ENCODE measurements around the gene CFHR5. TPM values are rescaled to one million over a fixed set of nuclear protein-coding genes. Genes with fewer than 3 reads are reported as not detected.

Gene CFHR5
- total RNA-seq, 3 donors from 2014 or later (not counting 1 experiment from before 2014, with no cell fraction given): not detected

GRCh38 chr1:196993916-196994315, 16.6 kb downstream of the CFHR5 start:
- Histone ChIP-seq H3K27ac (ENCODE audit: low read length) (no peak overlapping the region), H3K36me3 (ENCODE audit: control insufficient read depth, insufficient read depth, low read length) (no peaks in the 10 kb centered on the region), H3K9me3 (ENCODE audit: control insufficient read depth, insufficient read depth, low read length) (no peaks in the 10 kb centered on the region), H3K4me3 (ENCODE audit: low read length) (no peak overlapping the region), H3K4me1 (ENCODE audit: control insufficient read depth, insufficient read depth, low read length) (no peaks in the 10 kb centered on the region), H3K27me3 (ENCODE audit: control insufficient read depth, insufficient read depth, low read length) (no peaks in the 10 kb centered on the region)
- H3K27ac Mint-ChIP-seq: no peak overlapping the region
- H3K4me1 Mint-ChIP-seq: no peaks in the 10 kb centered on the region
- intact Hi-C loops (cut with micrococcal nuclease): no loop called here
- 71% methylated on average over 1 of the region's 2 CpGs for WGBS (ENCODE audit: insufficient coverage)
- TF ChIP-seq, protein P1, sequence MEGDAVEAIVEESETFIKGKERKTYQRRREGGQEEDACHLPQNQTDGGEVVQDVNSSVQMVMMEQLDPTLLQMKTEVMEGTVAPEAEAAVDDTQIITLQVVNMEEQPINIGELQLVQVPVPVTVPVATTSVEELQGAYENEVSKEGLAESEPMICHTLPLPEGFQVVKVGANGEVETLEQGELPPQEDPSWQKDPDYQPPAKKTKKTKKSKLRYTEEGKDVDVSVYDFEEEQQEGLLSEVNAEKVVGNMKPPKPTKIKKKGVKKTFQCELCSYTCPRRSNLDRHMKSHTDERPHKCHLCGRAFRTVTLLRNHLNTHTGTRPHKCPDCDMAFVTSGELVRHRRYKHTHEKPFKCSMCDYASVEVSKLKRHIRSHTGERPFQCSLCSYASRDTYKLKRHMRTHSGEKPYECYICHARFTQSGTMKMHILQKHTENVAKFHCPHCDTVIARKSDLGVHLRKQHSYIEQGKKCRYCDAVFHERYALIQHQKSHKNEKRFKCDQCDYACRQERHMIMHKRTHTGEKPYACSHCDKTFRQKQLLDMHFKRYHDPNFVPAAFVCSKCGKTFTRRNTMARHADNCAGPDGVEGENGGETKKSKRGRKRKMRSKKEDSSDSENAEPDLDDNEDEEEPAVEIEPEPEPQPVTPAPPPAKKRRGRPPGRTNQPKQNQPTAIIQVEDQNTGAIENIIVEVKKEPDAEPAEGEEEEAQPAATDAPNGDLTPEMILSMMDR (IDR thresholded peaks at IDR 0.05): no peak
- ATAC-seq: no peak
- DNase-seq: no peak
- no peak overlapping the region for H3K4me3 Mint-ChIP-seq
- H3K36me3 Mint-ChIP-seq: no peaks in the 10 kb centered on the region
- H3K9me3 Mint-ChIP-seq: peaks cover 6 to 10% of the 10 kb centered on the region in 2 donors
- no peaks in the 10 kb centered on the region for H3K27me3 Mint-ChIP-seq (ENCODE audit: low read depth in 2 of 2)

GRCh38 chr1:196997423-196997822, 20.1 kb downstream of the CFHR5 start:
- Histone ChIP-seq H3K27ac (ENCODE audit: low read length) (no peak overlapping the region), H3K4me1 (ENCODE audit: control insufficient read depth, insufficient read depth, low read length) (no peaks in the 10 kb centered on the region), H3K9me3 (ENCODE audit: control insufficient read depth, insufficient read depth, low read length) (no peaks in the 10 kb centered on the region), H3K36me3 (ENCODE audit: control insufficient read depth, insufficient read depth, low read length) (no peaks in the 10 kb centered on the region), H3K4me3 (ENCODE audit: low read length) (no peak overlapping the region), H3K27me3 (ENCODE audit: control insufficient read depth, insufficient read depth, low read length) (no peaks in the 10 kb centered on the region)
- ATAC-seq (no peak), DNase-seq (no peak)
- TF ChIP-seq, protein P1 (IDR thresholded peaks at IDR 0.05): no peak
- intact Hi-C loops (cut with micrococcal nuclease): no loop called here
- no peaks in the 10 kb centered on the region for H3K27me3 Mint-ChIP-seq (ENCODE audit: low read depth in 2 of 2)
- peaks cover 2% of the 10 kb centered on the region in 2 donors for H3K9me3 Mint-ChIP-seq
- no CpG with 5 or more reads among the region's 1 CpG for whole genome bisulfite sequencing (ENCODE audit: insufficient coverage)
- H3K4me3 Mint-ChIP-seq: no peak overlapping the region
- no peaks in the 10 kb centered on the region for H3K4me1 Mint-ChIP-seq
- H3K27ac Mint-ChIP-seq: no peak overlapping the region
- H3K36me3 Mint-ChIP-seq: no peaks in the 10 kb centered on the region

DNA sequence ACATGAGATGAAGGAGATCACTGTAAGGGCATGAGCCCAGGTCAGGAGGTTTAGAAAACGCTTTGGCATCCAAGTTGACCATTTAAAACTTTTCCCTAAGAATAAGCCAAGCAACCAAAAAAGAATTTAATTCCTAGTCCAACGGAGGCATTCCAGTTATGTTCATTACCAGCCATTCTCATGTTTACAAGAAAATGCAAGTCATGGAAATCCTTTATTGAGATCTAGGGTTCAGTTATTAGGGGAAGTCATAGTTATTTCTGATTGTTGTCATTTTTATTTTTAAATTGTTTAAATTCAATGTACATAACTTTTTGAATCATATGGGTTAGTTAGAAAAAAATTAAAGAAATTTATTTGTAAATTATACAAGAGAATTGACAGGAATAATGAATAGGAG, 24.5 kb downstream of the CFHR5 start:
- H3K9me3 Mint-ChIP-seq: peaks cover 0 to 3% of the 10 kb centered on the region in 2 donors
- H3K4me1 Mint-ChIP-seq: no peaks in the 10 kb centered on the region
- no peaks in the 10 kb centered on the region for H3K27me3 ChIP-seq (ENCODE audit: control insufficient read depth, insufficient read depth, low read length)
- no peak for DNase-seq
- no peak overlapping the region for H3K4me3 Mint-ChIP-seq
- no peaks in the 10 kb centered on the region for H3K9me3 ChIP-seq (ENCODE audit: control insufficient read depth, insufficient read depth, low read length)
- no peaks in the 10 kb centered on the region for H3K36me3 Mint-ChIP-seq
- H3K27ac ChIP-seq (ENCODE audit: low read length): no peak overlapping the region
- H3K4me1 ChIP-seq (ENCODE audit: control insufficient read depth, insufficient read depth, low read length): no peaks in the 10 kb centered on the region
- ATAC-seq: no peak
- no peaks in the 10 kb centered on the region for H3K36me3 ChIP-seq (ENCODE audit: control insufficient read depth, insufficient read depth, low read length)
- no peak overlapping the region for H3K4me3 ChIP-seq (ENCODE audit: low read length)
- whole genome bisulfite sequencing (ENCODE audit: insufficient coverage): 73% methylated on average over 1 of the region's 2 CpGs
- intact Hi-C loops (cut with micrococcal nuclease): no loop called here
- TF ChIP-seq, protein P1 (IDR thresholded peaks at IDR 0.05): no peak
- H3K27ac Mint-ChIP-seq: no peak overlapping the region
- no peaks in the 10 kb centered on the region for H3K27me3 Mint-ChIP-seq (ENCODE audit: low read depth in 2 of 2)

DNA sequence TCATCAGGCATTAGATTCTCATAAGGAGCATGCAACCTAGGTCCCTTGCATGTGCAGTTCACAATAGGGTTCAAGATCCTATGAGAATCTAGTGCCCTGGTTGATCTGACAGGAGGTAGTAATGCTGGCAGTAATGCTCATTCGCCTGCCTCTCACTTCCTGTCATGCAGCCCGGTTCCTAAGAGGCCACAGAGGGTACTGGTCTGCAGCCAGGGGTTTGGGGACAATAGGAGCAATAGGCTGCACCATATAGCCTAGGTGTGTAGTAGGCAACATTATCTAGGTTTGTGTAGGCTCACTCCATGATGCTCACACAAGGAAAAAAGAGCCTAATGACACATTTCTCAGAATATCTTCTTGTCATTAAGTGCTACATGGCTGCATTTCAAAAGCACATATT, 25.8 kb downstream of the CFHR5 start:
- DNase-seq (no peak), ATAC-seq (no peak)
- Histone ChIP-seq H3K27ac (ENCODE audit: low read length) (no peak overlapping the region), H3K27me3 (ENCODE audit: control insufficient read depth, insufficient read depth, low read length) (no peaks in the 10 kb centered on the region), H3K9me3 (ENCODE audit: control insufficient read depth, insufficient read depth, low read length) (no peaks in the 10 kb centered on the region), H3K4me3 (ENCODE audit: low read length) (no peak overlapping the region), H3K4me1 (ENCODE audit: control insufficient read depth, insufficient read depth, low read length) (no peaks in the 10 kb centered on the region), H3K36me3 (ENCODE audit: control insufficient read depth, insufficient read depth, low read length) (no peaks in the 10 kb centered on the region)
- Mint-ChIP-seq H3K27me3 (ENCODE audit: low read depth in 2 of 2) (no peaks in the 10 kb centered on the region), H3K4me1 (no peaks in the 10 kb centered on the region), H3K36me3 (no peaks in the 10 kb centered on the region), H3K4me3 (no peak overlapping the region), H3K9me3 (peaks cover 0 to 3% of the 10 kb centered on the region in 2 donors), H3K27ac (no peak overlapping the region)
- 65% methylated on average over 2 of the region's 2 CpGs for WGBS (ENCODE audit: insufficient coverage)
- intact Hi-C loops (cut with micrococcal nuclease): no loop called here
- TF ChIP-seq, protein P1 (IDR thresholded peaks at IDR 0.05): no peak
